GM12872 (cell line): ENCODE measurements around the gene MAN2B2.

Source experiments
- TF ChIP-seq, protein P1 (sequence below): IDR thresholded peaks from 3 replicates; pipeline ENCODE4 v1.5.1; 2011; ENCODE audit warnings: low read depth, mild to moderate bottlenecking, low read length, moderate library complexity; ENCODE audit not compliant: insufficient read depth

MAN2B2 gene

DNA sequence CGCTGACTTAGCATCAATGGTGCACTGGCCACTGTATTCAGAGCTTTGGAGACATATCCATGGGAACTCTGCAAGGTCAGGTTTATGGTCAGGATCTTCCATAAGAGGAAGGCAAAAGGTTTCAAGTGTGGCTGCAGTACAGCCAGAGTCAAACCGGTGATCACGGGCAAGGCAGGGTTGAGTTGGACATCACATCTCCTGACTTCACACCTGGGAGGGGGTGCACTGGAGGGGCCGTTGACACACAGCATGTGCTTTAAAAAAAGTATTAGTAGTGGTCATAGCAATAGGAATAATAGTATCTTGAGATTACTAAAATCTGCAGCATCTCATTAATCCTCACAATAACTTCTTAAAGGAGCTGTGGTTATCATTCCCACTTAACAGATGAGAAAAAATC is 28.9 kb upstream of the MAN2B2 start:
- TF ChIP-seq, protein P1, sequence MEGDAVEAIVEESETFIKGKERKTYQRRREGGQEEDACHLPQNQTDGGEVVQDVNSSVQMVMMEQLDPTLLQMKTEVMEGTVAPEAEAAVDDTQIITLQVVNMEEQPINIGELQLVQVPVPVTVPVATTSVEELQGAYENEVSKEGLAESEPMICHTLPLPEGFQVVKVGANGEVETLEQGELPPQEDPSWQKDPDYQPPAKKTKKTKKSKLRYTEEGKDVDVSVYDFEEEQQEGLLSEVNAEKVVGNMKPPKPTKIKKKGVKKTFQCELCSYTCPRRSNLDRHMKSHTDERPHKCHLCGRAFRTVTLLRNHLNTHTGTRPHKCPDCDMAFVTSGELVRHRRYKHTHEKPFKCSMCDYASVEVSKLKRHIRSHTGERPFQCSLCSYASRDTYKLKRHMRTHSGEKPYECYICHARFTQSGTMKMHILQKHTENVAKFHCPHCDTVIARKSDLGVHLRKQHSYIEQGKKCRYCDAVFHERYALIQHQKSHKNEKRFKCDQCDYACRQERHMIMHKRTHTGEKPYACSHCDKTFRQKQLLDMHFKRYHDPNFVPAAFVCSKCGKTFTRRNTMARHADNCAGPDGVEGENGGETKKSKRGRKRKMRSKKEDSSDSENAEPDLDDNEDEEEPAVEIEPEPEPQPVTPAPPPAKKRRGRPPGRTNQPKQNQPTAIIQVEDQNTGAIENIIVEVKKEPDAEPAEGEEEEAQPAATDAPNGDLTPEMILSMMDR = no peak

DNA sequence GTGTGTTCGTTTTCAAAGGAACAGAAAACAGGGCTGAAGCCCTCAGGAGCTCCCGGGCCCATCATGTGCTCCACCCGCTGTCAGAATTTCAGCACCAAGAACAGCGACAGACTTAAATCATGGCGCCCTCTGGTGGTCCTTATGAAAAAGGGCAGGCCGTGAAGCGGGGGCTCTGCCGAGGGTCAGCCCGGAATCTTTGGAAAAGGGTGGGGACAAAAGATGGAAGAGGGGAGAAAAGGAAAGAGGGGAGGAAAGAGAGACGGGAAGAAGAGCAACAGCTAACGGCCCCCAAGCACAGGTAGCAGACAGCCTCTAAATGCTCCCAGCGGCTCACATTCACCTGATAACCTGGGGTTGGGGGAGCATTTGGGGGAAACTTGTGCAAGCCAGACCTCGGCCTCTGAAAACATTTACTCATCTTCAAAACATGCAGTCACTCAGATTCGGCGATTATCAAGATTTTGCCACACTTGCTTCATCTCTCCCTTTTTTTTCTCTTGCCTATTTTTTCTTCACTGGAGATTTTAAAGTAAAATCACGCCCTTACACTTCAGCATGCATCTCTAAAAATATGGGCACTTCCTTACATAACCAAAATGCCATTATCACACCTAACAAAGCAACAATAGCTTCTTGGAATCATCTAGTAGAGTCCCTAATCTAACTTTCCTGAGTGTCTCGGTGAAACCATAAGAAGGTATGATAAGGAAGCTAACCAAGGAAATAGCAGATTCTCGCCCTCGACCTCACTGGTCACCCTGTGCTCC is 28.1 kb upstream of the MAN2B2 start:
- TF ChIP-seq, protein P1 = peak; percentile 83

DNA sequence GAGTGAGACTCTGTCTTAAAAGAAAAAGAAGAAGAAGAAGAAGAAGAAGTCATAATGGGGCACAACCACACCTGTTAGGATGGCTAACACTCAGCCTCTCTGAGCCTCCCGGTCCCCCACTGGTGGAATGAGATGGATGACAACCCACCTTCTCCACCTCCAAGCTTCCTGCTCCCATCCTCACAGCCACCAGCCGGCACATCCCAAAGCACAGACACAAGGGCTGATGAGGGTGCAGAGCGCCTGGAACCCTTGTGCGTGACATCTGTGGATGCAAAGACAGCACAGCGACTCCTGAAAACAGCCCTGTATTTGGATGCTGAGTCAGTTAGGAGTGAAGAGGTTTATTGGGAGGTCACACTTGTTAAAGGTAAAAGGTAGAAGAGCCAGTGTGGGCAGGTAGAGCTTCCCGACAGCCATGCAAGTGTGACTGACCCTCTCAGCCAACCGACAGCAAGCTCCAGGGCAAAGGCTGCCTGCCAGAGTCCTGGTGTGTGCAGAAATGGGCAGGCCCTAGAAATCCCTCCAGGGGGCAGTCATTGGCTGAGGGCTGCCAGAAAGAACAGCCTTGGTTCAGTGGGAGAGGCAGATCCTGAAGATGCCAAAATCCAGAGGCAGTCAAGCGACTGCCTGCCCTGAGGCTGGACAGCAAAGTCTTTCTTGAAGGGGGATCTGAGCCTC is 26.6 kb upstream of the MAN2B2 start:
- TF ChIP-seq, protein P1 = peak; percentile 44; the same call in 1 of the 3 replicates

DNA sequence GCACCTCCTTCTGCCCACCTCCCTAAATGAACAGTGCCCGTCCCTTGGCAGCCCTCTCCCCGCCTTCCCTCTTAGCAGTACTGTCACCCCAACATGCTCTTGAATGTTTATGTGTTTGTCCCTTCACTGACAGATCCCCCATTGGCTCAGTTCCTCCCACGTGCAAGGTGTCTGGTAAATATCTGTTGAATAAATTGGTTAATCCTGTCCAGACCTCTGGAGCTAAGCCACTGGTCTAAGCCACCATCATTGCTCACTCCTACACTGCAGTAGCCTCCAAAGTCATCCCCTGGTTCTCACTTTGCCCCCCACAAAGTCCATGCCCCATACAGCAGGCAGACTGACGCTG is 26.1 kb upstream of the MAN2B2 start:
- TF ChIP-seq, protein P1 = no peak

DNA sequence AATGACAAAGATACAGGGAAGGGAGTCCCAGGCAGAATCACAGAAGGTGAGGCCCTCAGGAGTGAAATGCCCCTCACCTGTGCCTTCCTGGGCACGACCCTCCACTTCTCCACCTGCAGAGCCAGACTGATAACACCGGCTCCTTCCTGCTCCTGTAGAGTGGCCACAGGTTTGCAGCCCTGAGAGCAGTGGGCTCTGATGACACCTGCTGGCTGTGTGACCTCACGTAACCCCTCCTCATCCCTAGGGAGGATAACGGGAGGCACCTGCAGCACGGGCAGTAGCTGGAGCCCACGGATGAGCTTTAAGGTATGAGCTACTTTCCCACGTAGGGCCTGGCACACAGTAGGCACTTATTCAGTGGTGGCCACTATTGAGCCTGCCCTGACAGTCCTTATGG is 25.5 kb upstream of the MAN2B2 start:
- TF ChIP-seq, protein P1 = no peak

DNA sequence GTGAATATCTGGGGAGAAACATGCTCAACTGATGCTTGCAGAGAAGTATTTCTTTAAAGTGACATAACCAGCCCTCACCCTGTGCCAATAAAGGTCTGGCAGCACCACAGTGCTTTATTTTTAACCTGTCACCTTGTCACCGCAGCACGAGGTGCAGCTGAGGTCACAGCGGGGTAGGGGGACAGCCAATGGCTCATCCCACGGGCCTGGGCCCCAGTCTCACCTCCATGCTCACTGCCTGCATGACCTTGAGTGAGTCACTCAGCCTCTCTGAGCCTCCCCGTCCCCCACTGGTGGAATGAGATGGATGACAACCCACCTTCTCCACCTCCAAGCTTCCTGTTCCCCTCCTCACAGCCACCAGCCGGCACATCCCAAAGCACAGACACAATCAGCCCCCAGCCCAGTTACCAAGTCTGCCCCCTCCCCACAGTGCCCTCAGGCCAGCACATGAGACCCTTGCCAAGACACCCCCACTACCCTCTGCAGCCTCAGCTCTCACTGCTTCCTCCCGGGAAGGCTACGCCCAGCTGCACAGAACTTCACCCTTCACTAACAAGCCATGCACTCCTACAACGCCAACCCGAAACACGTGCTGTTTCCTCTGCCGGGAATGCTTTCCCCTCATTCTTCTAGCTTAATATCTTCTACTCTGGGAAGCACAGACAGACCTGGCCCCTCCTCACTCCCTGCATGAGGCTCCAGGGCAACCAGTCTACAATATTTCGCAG is 24.9 kb upstream of the MAN2B2 start:
- TF ChIP-seq, protein P1 = no peak

DNA sequence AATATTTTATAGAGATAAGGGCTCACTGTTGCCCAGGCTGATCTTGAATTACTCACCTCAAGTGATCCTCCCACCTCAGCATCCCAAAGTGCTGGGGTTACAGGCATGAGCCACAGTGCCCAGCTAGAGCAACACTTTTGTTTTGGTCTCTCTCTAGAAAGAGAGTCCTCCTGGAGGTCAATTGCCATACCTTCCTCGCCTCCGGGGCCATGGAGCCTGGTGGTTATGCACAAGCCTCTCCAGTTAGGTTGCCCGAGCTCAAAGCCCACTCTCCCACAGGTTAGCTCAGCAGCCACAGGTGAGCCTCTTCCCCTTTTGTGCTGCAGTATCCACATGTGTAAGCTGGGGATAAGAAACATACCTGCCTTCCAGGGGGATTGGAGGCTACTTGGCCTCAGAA is 24.2 kb upstream of the MAN2B2 start:
- TF ChIP-seq, protein P1 = no peak
